GM12873 (cell line): ENCODE data around the gene GUF1.

Experiments used
- TF ChIP-seq, protein P1 (sequence below): IDR thresholded peaks from 2 replicates; pipeline ENCODE4 v1.5.1; 2012; ENCODE audit warnings: low read depth, mild to moderate bottlenecking, moderate library complexity, low read length, control low read depth; ENCODE audit not compliant: insufficient read depth; ENCODE audit errors: missing control alignments

The GUF1 gene, protein sequence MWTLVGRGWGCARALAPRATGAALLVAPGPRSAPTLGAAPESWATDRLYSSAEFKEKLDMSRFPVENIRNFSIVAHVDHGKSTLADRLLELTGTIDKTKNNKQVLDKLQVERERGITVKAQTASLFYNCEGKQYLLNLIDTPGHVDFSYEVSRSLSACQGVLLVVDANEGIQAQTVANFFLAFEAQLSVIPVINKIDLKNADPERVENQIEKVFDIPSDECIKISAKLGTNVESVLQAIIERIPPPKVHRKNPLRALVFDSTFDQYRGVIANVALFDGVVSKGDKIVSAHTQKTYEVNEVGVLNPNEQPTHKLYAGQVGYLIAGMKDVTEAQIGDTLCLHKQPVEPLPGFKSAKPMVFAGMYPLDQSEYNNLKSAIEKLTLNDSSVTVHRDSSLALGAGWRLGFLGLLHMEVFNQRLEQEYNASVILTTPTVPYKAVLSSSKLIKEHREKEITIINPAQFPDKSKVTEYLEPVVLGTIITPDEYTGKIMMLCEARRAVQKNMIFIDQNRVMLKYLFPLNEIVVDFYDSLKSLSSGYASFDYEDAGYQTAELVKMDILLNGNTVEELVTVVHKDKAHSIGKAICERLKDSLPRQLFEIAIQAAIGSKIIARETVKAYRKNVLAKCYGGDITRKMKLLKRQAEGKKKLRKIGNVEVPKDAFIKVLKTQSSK

DNA sequence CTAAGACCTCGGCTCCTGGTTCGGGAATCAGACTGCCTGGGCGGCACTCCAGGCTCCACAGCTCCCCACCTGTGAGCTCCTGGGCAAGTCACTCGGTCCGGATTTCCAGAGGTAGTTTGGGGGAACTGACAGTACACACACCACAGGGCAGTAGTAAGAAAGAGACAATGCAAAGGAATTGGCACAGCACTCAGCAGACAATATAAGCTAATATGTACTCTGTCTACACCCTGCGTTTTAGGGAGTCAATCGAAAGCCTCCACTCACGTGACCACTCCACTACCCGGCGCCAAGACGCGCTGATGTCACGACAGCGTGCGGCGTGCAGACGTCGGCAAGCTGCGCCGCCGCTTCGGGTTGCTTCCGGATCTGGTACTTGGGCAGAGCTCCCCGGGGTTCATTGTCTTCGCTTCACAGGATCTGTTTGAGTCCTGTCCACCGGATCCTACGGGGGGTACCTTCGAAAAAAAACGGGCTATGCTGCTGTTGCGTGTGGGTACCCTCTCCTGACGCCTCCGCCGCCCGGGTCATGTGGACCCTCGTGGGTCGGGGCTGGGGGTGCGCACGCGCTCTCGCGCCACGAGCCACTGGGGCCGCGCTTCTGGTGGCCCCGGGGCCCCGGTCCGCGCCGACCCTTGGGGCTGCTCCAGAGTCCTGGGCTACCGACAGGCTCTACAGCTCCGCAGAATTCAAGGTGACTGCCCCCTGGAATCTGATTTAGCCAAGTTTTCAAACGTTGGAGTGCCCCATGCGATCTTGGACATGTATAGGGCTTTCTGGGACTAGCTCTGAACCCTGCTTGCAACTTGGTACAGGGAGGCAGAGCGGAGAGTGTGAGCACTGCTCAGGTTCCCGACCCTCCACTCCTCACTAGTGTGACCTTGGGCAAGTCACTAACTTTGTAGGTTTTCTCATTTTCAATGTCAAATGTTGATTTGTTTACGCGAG is at the start of gene GUF1:
Gene GUF1, plus strand, starts transcription at position 327 of the 948 bp plus-strand sequence. Its CDS starts 203 bp downstream, at position 530.
- TF ChIP-seq, protein P1, sequence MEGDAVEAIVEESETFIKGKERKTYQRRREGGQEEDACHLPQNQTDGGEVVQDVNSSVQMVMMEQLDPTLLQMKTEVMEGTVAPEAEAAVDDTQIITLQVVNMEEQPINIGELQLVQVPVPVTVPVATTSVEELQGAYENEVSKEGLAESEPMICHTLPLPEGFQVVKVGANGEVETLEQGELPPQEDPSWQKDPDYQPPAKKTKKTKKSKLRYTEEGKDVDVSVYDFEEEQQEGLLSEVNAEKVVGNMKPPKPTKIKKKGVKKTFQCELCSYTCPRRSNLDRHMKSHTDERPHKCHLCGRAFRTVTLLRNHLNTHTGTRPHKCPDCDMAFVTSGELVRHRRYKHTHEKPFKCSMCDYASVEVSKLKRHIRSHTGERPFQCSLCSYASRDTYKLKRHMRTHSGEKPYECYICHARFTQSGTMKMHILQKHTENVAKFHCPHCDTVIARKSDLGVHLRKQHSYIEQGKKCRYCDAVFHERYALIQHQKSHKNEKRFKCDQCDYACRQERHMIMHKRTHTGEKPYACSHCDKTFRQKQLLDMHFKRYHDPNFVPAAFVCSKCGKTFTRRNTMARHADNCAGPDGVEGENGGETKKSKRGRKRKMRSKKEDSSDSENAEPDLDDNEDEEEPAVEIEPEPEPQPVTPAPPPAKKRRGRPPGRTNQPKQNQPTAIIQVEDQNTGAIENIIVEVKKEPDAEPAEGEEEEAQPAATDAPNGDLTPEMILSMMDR, result no peak

DNA sequence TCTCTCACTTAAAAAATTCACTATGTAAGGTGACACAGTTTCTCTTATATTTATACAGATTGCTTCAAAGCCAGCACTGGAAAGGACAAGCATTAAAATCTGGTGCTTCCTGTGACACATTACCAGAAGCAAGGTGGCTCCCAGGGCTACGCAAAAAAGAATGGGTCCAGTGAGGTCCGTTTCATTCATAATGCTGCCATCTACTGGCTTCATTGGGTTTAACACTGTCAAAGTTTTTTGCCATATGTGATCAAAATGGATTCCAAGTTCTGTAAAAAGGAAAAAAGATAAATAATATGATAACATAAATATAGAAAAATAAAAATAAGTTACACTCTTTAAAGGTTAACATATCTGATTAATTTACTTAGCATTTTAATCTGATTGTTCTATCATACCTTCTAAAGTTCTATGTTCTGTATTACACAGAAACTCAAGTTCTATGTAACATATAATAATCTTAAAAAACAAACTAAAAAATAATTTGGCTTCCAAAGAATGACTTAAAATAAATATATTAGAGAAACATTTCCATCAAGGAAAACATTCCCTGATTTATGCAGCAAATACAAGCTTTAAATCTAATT is 48.8 kb upstream of the GUF1 start:
- TF ChIP-seq, protein P1, result peak; percentile 61

DNA sequence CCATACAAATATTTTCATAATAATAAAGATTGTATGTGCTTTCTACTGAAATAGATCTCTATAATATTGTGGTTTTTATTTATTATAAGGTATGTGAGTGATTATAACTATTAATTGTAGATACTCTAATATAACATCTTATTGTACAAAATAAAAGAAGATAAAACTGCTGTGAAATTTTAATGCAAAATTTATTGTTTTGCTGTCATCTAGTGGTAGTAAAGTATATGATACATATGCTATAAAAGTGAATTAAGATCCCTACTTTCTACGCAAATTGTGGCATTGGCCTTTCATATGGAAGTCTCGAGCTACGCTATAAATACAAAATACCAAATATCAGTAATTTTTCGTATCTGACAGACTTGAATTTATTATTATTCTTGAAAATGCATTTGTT is 46.1 kb upstream of the GUF1 start:
- TF ChIP-seq, protein P1, result no peak

DNA sequence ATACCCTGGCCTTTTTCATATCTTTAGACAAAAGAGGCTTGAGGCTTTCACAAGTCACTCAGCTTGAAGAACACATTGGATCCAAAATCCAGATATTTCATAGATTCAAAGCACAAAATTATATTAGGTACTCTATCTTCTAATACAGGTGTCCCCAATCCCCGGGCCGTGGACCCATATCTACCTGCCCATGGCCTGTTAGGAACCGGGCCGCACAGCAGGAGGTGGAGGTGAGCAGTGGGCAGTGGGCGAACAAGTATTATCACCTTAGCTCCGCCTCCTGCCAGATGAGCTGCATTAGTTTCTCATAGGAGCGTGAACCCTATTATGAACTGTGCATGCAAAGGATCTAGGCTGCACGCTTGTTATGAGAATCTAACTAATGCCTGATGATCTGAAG is 45.5 kb upstream of the GUF1 start:
- TF ChIP-seq, protein P1, result no peak

DNA sequence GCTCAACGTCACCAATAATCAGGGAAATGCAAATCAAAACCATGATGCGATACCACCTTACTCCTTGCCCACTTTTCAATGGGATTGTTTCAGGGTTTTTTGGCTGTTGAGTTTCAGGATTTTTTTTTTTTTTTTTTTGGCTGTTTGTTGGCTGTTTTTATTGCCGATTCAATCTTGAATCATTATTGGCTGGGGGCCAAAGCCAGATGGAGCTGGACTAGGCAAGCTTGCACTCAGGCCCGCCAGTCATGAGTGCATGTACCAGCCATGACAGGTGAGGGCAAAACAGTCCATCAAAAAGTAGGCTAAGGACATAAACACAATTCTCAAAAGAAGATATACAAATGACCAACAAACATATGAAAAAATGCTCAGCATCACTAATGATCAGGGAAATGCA is 40.1 kb upstream of the GUF1 start:
- TF ChIP-seq, protein P1, result no peak

DNA sequence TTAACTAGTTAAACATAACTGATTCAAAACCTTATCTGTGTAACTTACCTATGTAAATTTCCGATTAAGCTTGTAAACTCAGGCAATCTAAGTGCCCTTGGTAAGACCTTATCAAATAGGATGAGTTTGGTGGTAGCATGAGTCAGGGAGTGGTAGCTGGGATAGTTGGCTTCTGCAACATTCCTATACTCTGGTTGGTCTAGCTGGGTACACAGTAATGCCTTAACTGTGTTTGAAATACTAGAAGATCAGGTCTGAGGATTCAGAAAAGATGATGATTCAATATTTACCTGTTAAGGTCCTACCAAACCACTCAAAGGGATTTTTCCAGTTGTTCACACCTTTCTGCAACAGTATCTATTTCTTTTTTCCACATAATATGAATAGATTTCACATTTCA is 32.1 kb upstream of the GUF1 start:
- TF ChIP-seq, protein P1, result no peak
